ENCODE data around the gene TEKTIP1. TPM values are rescaled to one million over a fixed set of nuclear protein-coding genes. Genes with fewer than 3 reads are reported as not detected.

Gene TEKTIP1
- total RNA-seq, 1 donor from 2014 or later: 6.4 TPM

- no peak for DNase-seq (ENCODE audit: low spot score)
Observed at GRCh38 chr19:3537438-3538240, 1.3 kb upstream of the TEKTIP1 start.

- DNase-seq (ENCODE audit: low spot score): no peak
Observed at GRCh38 chr19:3538258-3538929, 580 bp upstream of the TEKTIP1 start.

DNA sequence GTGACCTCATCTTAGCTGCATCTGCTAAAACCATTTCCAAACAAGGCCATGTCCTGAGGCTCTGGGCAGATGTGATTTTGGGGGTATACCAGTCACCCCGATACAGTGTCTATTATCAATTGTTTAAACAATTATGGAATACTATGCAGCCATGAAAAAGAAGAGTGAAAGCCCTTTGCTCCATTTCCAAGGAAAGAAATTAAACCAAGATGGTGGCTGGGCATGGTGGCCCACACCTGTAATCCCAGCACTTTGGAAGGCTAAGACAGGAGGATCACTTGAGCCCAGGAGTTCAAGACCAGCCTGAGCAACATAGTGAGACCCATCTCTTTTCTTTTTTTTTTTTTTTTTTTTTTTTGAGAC is 763 bp downstream of the TEKTIP1 start:
- DNase-seq (ENCODE audit: low spot score): no peak

GRCh38 chr19:3543150-3544057 is 4.4 kb downstream of the TEKTIP1 start:
- no peak for DNase-seq (ENCODE audit: low spot score)

- no peak for DNase-seq (ENCODE audit: low spot score)
Observed at GRCh38 chr19:3544058-3544376, 5.0 kb downstream of the TEKTIP1 start.

DNA sequence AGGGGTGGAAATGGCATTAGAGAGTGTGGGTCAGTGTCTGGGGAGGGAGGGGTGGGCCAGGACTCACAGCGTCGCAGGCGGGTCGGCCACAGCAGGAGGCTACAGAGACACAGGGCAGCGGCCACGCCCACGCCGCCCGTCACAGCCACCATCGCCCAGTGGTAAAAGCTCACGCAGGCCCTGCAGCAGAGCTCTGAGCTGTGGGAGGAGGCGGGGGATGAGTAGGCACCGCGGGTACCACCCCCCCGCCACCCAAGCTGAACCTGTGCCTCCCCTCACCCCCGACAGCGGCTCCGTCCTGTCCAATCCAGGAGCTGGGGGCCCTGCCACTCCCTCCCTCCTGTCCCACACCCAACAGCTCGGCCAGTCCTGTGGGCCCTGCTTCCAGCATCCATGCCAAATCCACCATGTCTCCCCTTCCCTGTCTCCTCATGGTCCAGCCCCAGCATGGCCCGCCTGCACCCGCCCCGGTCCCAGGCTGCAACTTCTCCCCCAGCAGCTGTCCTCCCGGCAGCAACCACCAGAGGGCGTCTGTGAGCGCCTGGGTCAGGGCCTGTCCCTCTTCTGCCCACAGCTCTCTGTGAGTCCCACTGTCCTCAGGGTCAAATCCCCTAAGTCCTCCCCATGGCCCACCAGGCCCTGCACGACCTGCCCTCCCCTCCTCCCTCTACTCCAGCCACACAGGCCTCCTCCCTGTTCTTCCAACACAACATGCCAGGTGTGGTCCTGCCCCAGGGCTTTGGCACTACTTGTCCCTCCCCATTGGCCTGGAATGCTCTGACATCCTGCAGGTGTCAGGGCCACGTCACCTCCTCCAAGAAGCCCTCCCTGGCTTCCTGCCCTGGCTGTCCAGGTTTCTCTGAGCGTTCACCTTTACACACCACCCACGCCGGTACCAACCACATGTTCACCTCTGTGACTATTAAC is 6.0 kb downstream of the TEKTIP1 start:
- DNase-seq (ENCODE audit: low spot score): peak; percentile 74

GRCh38 chr19:3545669-3546034 is 6.7 kb downstream of the TEKTIP1 start:
- no peak for DNase-seq (ENCODE audit: low spot score)

- DNase-seq (ENCODE audit: low spot score): no peak
Observed at GRCh38 chr19:3546119-3546518, 7.1 kb downstream of the TEKTIP1 start.

DNA sequence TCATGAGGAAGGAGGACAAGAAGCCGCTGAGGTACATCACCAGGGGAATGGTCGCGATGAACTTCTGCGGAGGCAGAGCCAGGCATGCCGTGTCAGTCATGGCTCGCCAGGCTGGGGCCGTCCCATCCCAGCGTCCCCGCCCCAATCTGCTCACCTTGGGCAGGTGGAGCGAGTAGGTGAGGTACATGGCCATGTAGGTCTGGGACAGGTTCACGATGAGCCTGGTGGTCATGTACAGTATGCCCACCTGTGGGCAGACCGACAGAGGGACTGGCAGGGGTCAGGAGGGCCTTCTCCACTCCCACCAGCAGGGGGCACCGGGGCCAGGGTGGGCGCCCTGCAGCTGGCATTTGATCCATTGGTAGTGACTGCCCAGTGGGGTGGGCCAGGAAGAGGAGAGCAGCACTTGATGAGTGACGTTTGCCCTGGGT is 8.3 kb downstream of the TEKTIP1 start:
- DNase-seq (ENCODE audit: low spot score): no peak

DNA sequence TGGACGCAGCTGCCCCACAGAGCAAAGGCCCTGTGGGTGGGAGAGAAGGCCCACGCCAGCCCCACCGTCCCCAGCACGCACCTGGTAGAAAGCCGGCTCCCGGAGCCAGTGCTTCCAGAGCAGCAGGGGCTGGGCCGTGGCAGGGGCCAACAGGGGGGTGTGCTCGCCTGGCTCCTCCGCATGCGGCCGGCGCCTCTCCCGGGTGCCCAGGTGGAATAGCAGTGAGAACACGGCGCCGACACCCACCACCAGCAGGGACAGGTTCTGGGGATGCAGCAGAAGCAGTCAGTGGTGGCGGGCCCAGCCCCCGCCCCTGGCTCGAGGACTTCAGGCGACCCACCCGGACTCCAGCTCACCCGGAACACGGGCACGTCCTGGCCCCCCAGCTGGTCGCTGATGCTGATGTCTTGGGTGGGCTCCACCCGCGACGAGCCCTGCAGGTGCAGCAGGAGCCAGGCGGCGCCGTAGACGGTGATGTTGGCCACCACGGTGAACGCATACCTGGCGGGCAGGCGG is 8.9 kb downstream of the TEKTIP1 start:
- DNase-seq (ENCODE audit: low spot score): no peak

GRCh38 chr19:3548606-3549005 is 9.6 kb downstream of the TEKTIP1 start:
- no peak for DNase-seq (ENCODE audit: low spot score)

GRCh38 chr19:3549816-3550215 is 10.8 kb downstream of the TEKTIP1 start:
- DNase-seq (ENCODE audit: low spot score): no peak

GRCh38 chr19:3550947-3551791 is 12.2 kb downstream of the TEKTIP1 start:
- no peak for DNase-seq (ENCODE audit: low spot score)

- DNase-seq (ENCODE audit: low spot score): no peak
Observed at GRCh38 chr19:3551792-3552095, 12.8 kb downstream of the TEKTIP1 start.

DNA sequence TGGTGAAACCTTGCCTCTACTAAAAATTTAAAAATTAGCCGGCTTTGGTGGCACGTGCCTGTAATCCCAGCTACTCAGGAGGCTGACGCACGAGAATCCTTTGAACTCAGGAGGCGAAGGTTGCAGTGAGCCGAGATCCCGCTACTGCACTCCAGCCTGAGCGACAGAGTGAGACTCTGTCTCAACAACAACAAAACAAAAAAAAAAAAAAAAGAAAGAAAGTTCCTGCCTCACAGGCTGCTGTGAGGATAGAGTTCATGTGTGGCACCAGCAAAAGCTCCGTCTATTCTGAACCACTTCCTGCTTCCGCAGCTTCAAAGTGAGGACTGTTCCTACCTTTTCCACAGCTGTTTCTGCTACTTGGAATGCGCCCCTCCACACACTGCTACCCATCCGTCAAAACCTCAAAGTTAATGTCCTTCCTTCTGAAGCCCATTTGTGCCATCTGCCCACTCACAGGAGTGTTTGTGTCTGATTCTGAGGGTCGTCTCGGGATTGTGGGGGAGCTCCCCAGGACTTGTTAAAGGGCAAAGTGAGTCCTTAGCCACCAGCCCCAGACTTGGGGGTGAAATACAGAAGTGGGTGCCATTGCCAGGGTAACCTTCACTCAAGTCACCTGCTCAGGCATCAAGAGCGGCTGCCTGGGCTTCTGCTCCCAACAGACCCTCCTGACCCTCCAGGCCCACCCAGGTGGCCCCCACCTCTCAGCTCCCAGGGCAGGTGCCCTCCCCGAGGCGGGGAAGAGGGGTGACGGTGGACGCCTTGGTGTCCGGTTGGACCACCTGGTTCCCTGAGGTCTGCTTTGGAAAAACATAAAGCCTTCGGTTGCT is 15.5 kb downstream of the TEKTIP1 start:
- no peak for DNase-seq (ENCODE audit: low spot score)

DNA sequence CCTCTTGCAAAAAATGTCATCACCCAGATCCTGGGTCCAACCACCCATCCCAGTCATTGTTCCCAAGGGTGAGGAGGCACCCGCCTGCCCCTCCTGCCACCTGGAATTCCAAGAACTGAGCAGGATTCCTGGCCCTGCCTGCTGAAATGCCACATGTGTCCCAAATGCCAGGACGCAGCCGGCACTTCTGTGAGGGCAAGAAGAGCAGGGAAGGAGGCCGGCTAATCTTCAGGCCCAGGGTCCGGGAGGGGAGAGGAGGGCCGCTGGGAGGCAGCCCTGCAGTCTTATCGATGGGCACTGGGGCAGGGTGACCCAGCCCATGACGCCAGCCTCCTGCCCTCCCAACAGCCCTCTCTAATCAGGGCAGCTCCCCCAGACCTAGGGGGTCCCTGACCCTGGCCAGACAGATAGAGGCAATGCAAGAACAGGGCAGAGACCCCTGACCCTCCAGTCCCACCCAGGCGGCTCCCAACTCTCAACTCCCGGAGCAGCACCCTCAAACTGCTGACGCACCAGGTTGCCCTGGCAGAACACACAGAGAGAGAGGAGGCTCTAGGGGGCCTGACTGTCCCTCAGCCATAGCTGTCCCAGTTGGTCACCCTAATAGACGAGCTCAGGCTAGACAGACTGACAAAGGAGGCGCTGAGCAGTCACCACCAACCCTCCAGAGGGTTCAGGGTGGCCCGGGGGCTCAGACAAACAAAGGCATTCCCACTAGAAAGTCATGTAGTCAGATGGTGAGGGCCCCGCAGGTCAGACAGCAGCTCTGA is 16.9 kb downstream of the TEKTIP1 start:
- no peak for DNase-seq (ENCODE audit: low spot score)

DNA sequence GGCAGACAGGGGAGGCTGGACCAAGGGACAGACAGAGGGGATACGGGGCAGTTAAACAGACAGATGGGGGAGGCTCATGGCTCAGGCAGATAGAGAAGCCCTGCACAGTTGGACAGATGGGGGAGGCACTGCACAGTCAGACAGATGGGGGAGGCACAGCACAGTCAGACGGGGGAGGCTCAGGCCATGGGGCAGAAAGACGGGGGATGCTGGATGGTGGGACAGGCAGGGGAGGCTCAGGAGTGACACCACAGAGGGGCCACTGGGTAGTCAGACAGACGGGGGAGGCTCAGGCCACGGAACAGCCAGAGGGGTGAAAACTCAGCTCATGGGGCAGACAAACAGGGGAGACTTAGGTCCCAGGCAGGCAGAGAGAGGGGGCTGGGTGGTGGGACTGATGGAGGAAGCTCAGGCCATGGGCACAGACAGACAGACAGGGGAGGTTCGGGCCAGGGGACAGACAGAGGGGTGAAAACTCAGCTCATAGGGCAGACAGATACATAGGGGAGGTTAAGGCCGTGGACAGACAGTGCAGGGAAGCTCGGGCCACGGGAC is 17.5 kb downstream of the TEKTIP1 start:
- no peak for DNase-seq (ENCODE audit: low spot score)

GRCh38 chr19:3556978-3557460 is 18.0 kb downstream of the TEKTIP1 start:
- no peak for DNase-seq (ENCODE audit: low spot score)

Measured in ureter (tissue), 1 donor.